GM19240 (cell line): ENCODE data around the gene ATXN7L1.
A peak's percentile ranks its signal among the peaks of the same experiment; 100 is the strongest.

Source experiments
- DNase-seq: peaks from one replicate; pipeline ENCODE4 v3.0.0; 2011; ENCODE audit warnings: low spot score; ENCODE audit not compliant: insufficient read length

ATXN7L1 gene

DNA sequence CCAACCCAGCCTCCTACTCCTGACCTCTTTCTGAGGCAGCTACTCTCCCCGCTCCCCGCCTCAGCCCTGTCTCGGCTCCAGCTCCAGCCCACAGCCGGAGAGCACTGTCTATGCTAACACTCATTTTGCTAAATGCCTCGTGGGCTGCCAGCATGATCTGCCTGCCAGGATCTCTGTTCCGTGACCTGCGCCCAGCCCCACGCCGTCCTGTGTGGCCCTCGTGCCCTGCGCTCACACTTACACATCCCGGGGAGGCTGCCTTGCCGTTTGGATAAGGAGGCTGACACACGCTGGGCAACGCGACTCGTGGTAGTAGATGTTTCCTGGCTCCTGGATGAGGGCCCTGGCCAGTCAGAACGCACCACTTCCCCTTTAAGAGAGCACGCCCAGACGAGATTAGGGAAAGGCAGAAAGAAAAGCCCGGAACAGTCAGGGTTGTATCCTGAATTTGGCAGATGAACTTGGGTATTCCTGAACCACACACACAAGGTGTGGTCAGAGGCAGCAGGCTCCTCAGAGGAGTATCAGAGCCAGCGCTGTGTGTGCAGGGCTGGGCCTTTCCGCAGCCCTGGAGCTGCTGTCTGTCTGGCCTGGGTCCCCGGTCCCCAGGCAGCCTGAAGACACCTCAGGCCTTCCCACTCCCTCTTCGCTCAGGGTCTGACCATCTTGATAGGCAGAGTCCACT, 197.4 kb downstream of the ATXN7L1 start:
- DNase-seq, result no peak

DNA sequence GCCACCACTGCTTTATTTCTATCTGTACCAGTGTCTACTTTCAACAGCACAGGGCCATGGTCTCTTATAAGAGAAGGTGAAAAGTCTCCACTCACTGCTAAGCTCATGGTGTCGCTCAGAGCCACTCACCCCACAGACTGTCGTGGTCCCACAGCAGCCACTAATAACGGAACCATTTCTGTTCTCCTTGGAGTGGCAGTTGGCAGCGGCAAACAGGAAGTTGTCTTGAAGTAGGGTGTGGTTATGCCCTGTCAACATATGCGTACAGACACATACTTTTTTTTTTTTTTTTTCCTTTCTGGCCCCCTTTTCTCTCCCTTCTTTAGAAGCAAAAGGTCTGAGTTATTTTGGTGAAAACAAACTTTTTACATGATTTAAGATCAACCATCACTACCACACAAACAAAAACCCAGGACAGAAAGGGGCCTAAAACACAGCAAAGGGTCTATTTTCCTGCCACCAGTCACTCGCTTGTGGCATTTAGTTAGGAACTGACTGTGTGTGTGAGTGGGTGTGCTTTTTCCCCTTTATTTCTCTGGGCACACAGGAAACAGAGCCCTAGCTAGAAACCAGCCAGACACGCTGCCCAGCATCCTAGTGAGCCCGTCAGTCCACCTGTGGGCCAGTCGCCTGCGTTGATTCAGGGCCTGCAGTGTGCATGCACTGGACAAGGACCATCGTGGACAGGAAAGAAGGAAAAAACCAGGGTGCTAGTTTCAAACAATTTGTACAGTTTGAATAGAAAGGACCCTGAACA, 198.4 kb downstream of the ATXN7L1 start:
- no peak for DNase-seq

DNA sequence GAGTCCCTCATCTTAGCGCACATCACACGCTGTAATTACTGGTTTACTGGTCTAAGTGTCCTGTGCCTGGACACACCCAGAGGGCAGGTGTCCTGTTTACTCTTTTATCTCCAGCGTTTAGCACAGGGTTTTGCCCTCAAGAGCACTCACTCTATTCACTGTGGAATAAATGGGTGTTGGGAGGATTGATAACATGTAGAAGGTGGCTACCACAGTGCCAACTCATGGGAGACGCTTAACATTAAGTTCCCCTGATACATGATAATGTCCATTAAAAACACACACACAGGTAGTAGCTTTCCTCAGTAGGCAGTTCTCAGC, 199.0 kb downstream of the ATXN7L1 start:
- DNase-seq, result no peak

DNA sequence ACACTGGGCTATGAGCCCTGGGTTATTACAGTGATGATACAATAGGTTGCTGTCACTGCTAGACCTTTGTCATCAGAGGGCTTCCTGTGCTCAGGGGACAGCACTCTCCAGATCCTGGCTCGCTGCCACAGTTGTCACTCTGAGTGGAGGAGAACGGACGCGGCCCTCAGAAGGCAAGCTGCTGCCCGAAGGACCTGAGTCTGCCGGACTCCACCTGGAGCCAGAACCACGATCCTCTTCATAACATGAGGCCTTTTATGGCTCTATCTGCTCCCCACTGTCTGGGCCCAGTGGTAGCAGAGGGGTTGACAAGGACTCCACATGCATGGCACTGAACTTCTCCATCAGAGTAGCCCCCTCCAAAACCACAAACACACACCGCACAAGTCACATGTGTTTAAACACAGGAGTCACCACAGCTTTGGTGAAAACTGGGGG, 200.4 kb downstream of the ATXN7L1 start:
- DNase-seq, result no peak

DNA sequence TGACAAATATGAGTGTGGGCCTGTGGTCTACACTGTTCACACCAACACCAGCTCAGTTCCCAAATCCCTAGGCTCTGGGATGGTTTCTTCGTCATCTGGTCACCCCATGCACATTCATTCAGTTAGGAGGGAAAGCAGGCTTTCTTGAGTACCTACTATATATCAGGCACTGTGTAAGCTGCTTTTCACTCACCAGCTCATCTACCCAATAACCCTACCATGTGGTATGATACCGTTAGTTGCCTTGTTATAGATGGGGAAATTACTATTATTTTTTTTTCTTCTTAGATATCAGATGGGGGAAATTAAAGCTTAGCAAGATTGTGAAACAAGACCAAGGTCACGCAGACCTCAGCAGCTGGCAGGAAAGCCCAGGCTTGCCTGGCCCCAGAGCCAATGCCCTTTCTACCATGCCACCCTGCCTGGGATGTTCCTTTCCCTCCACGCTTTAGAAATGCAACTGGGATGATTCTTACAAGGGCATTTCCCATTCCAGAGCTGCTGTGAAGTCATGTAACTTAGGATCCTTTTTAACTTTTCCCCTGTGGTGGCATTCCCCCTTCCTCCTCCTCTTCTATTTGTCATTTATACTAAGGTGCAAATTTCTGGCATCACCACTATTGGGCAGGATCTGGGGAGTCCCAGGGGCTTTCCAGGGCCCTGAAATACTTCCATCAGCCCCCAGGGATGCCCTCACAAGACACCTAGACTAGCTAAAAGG, 202.0 kb downstream of the ATXN7L1 start:
- no peak for DNase-seq

DNA sequence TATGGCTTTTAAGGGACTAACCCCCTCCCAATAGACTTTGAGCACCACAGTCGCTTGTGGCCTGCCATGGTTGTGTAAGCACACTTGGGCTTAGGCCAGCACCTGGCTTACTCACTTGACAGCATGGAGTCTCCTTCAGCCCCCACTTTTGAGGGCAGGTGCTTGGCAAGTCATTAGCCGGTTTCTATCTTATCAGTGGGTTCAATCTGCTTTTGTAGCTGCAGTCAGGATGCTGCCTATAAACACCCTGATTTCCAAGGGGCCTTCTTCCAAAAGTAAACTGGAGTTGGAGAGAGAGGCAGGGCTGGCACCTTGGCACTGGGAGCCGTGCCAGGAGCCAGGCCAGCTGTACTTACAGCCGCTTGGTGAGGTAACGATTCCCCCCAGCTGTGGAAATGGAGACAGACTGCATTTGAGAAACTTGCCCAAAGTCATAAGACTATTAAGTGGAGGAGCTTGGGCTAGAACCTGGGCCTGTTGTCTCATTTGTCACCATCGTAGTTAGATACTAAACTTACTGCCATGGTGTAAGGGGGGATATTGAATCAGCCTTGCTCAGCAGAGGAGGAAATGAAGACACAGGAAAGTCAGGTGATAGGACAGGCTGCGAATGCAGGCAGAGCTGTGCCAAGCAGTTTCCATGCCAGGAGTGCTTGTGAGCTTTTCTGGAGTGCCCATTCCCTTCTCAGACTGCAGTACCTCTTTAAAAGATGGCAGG, 202.9 kb downstream of the ATXN7L1 start:
- DNase-seq, result no peak

DNA sequence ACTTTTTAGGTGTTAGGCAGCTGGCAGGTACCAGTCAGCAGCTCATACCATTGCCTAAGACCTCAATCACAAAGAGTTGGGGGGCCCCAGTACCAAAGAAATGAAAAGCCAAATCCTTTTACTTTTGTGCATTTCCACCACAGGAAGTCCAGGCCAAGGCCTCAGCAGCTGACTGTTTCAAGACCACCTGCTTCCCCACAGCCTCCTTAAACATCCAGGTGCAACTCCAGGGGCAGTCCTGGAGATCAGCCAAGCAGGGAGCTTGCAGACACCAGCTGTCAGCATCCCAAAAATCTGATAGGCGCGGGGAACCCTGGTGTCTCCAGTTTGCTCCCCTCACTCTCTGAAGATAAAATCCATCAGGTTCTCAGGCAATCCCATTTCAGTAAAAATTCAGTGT, 203.6 kb downstream of the ATXN7L1 start:
- DNase-seq, result no peak

DNA sequence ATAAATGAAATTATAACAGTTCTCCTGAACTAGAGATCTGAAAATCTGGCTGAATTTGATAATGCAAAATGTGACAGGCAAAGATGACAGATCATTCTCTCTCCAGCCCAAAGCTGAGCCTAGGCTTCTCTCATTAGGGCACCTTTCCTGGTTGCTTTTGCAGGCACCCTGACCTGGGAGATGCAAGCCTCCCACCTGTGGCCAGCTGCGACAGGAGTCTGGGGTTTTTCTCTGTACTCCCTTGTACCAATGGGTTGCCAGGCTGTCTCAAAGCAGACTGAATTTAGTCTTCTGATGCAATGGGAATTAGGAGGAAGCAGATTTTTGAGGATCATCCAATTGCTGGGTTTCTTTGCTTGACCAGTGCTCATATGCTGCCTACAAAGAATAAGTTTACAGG, 210.1 kb downstream of the ATXN7L1 start:
- DNase-seq, result no peak

DNA sequence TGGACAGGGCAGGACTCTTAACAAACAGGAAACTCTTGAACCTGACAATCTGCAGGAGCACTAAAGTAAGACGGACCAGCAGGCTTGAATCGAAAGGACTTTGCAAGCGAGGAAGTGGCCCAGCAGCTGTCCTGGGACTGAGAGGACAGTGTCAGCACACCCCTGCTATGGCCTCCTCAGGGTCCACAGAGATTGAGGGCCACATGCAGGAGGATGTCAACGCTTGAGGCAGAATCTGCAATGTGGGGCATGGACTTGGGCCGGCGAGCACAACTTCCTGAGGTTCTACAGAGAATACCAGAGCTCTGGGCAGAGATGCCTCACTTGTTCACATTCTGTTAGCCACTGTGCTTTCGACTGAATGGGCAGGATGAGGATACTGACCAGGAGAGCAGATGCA, 210.7 kb downstream of the ATXN7L1 start:
- no peak for DNase-seq

DNA sequence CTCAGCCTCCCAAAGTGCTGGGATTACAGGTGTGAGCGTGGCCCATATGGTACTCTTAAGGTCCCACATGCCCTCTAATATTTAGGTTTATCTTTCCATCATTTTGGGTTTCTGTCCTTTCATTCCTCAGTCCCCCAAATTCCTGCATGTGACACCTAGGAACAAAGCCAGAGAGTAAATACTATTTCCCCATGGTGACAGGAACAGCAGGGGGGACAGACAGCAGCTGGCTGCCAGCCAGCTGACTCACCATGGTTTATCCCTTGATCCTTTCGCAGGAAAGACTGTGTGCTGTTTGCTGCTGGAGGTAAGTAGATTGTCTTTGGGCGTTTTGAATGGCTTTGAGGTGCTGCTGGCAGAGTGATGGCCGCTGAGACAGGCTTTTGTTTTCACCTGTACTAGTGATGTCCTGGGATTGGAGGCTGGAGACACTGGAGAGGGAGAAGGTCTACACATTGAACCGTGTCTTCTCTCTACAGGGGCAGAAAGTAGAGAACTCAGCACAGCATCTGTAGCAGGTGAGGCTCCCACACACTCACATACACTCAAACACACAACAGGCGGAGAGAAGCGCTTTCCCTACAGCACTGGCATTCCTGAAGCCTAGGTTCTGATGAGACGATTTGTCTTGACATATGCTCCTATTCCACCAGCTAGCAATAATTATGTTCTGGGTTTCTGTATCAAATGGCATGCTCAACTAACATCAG, 211.4 kb downstream of the ATXN7L1 start:
- no peak for DNase-seq

DNA sequence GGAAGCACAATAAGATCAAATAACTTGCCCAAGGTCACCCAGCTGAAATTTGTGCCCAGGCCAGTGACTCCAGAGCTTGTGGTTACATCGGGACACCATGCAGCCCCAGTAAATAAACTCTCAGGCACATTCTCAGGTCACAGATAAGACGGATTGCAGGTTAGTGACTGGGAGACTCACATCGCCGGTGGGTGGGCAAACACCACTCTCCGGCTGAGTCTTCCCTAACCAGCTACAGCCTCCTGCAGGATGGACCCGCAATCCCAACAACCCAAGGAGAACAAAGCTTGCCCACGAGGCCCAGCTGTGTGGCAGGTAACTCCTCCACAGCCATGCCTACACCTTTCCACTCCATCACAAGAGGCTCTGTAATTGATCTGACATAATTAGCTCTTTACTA, 213.4 kb downstream of the ATXN7L1 start:
- DNase-seq, result no peak

DNA sequence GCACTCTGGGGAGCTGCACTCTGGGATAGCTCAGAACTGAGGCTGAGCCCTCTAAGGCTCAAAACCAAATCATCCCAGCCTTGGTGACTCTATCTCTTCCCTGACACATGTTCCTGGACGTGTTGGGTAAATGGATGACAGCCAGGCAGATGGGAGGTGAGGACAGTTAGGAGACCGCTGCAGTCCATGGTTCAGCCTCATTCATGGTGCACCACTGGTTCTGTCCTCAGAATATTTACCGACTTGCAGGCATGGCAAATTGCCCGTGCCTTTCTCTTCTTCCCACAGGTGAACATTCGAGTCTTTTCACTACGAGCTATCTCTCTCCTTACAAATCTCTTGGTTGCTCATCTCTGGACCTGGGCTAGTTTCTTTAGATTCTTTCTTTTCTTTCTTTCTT, 214.8 kb downstream of the ATXN7L1 start:
- no peak for DNase-seq

DNA sequence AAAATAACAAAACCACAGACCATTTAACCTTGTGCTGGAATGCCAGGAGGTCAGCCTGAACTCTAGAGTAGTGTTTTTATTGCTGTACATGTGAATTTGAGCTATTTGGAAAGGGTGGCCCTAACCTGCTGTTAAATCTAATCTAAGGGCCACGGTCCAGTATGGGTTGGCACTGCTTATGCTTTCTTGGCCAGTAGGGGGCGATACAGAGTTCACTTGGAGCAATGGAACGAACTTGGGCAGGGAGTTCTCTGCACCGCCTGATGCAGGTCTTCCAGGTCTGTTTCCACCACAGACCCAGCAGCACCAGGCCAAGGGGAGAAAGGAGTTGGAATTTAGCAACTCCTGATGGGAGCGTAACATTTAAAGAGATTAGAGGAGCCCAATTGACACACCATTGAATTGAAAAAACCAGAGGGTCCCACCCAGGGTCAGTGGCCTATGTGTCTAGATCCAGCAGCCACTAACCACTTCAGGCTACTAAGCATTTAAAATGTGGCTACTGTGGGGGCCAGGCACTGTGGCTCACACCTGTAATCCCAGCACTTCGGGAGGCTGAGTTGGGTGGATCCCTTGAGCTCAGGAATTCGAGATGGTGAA, 219.4 kb downstream of the ATXN7L1 start:
- DNase-seq, result peak; percentile 47

DNA sequence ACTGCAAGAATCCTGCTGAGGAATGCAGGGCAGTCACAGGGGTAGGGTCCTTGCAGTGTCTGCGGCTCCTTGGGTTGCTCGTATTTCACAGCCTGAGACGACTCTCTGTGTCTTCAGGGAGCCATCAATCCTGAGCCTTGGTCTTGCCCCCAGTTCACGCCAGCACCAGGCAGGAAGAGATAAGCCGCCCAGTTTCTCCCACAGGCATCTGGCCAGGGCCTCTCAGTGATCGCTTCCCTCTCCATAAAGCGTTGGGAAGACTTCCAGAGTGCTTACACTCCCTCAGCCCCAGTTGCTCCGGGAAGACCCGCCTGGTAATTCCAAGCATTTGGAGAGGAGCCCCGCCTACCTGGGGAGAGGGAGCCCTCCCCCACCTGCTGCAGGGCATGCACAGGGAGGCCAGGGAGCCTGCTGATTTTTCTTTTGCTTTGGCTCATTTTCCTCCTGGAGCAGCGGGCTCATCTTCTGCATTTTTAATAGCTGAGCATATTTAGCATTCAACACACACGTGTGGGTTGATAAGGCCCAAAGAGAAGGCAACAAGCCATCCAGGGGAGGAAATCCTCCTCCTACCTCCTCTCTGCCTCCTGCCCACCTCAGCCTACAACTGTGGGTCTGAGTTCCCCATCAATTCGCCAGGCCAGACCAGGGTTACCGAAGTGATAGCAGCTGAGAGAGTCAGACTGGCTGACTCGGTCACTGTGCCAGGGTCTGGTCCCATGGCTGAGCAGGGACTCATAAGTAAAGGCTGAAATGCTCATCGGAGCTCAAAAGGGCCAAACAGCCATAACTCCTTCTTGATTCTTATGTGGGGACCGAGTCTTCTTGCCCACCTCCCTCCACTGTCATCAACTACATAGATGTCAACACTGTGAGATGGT, 220.7 kb downstream of the ATXN7L1 start:
- DNase-seq, result no peak

DNA sequence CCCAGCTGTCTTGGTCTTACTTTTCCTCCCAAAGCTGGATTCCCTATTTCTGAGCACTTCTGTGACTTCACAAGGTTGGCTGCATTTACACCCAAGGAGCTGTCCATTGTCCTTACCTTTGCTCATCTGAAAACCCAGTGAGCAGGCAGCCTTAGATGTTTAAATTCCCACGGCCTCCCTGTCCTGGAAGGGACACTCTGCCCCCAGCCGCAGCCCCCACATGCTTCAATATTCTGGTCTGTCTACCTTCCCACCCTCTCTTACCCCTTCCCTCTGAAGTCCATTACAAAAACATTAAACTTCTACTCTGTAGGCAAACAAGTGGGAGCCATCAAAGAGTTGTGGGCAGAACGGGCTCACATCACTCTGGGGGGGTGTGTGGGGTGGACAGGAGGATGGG, 221.3 kb downstream of the ATXN7L1 start:
- no peak for DNase-seq

DNA sequence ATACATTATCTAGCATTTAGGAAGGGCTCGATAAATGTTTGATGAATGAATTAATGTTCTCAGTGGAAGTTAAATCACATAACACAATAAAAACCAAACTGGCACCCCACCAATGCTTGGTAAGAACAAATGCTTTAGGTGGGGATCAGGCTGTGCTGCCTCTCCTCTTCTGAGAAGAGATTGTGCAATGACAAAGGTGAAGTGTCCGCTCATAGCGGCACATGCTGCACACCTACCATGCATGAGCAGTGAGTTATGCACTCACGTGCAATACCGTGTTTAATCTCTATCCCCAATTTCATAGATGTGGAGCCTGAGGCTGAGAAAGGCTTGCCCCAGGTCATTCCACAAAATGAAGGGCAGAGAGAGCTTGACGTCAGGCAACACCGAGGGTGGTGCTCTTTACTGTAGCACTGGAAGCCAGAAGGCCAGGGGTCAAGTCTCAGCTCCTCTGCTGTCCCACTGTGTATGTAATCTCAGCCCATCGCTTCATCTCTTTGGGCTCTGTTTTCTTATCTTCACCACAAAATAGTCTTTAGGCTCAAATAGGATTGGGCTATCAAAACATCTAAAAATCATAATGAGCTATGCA, 222.2 kb downstream of the ATXN7L1 start:
- no peak for DNase-seq

DNA sequence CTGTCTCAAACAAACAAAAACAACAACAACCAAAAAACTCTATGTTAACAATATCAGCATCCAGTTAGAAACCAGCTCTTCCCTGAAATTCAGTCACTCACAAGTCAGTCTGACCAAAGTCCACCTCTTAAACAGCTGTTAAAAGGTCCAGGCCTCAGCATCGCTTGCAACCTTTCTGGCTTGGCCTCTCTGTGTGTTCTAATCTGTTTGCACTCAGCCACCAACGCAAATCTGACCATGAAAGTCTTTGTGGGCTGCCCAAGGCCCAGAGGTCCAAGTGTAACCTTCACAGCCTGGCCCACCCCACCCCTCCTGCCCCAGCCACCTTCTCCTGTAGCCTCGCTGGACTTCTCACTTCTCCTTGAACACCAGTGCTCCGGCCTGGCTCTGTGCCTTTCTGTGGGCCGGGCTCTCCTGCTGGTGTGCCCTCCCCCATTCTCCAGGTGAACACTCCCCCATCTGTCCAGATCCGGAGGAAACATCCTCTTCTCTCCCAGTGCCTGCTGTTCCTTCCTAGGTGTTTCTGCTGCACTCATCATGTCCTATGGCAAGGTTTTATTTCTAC, 222.9 kb downstream of the ATXN7L1 start:
- no peak for DNase-seq

DNA sequence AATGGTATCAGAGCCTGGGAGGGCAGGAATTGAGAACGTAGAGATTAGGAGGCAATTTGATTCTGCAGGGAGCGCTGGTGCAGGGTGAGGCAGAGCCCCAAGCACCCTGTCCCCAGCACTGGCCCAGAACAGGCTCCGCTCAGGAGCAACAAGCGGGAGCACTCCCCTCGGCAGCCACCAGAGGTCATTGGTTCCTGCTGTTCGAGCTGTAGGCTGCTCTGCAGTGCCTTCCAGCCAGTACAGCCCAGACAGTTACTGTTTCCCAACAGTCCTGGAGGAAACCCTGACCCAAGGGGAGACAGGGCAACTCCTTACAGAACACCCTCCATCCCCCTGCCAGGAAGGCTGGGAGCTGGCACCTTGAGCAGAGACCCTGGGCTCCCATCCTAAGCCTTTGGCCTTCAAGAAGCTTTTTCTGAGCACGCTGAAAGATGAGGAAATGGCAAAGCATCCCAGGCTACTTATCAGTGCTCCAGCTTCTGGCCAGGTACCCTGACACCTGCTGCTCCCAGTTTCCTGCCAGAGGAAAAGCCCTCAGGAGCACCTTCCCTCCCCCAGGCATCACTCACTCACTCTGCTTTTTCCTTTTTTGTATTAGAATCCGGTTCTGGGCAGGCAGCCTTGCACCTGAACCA, 223.9 kb downstream of the ATXN7L1 start:
- DNase-seq, result peak; percentile 70

DNA sequence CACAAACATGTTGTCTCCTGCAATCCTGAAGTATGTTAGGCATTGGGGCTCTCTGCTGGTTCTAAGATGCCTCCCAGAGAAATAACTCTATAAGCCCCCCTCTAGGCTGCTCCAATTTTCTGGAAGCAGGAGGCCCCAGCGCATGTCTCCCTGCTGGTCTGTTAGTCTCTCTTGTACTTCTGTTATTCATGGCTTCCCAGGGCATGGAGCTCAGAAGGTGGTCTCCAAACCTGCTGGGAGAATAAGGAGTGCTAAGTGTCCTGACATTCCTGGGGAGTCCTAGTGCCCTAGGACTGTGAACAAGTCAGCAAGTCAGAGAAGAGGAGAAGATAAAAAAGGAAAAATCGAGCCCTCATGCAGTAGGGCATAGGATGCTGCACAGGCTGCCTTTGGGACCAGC, 224.6 kb downstream of the ATXN7L1 start:
- no peak for DNase-seq
